HG02763 (cell line): ENCODE results near the gene SKIDA1.
A peak's percentile ranks its signal among the peaks of the same experiment; 100 is the strongest.
"Not testable (repeated sequence)": the region's sequence is repeated elsewhere in the genome, so short reads cannot be mapped to it uniquely, and the experiment has no call there.

ENCODE experiments used
- ATAC-seq: cut with Tn5 transposase; IDR thresholded peaks from one replicate; pipeline ENCODE4 v1.9.1; 2021; ENCODE audit warnings: mild to moderate bottlenecking, moderate library complexity; ENCODE audit not compliant: unreplicated experiment

The SKIDA1 gene

DNA sequence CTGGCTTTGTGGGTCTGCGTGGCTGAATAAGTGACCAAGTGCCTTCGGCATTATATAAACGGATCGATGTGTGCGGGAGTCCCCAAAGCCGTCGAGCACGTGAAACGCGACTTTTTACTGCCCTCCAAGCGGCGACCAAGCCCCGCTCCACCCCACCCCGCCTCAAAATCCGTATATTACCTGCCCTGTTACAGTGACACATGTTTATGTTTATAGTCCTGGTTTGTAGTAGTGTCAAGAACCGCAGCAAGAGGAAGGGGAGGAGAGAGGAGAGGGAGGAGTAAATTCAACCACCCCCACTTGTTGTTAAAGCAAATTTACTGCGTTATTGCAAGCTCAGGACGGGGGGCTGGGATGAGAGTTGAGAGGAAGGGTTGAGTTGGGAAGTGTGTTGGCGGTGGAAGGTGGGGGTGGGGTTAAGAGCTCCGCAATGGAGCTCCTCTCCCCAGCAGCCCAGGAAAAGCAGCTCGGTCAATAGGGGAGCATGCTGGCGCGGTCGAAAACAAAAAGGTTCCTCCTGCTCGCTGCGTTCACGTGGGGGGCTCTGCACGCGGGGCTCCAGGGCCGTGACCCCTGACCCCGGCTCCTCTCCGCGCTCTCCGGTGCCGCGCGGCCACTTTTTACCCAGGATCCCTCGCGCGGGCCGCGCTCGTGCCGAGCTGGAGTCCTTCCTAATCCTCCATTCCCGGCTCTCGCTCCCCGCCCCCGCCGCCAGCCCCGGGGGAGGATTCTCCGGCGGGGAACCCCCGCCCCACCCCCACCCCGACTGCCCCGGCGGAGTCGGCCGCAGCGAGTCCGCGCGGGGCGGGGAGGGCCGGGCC, at the start of gene SKIDA1:
SKIDA1 (minus strand) TSS at position 316 of the 821 bp plus-strand sequence. CDS start 7,860 bp downstream, outside the sequence.
- no peak for ATAC-seq

DNA sequence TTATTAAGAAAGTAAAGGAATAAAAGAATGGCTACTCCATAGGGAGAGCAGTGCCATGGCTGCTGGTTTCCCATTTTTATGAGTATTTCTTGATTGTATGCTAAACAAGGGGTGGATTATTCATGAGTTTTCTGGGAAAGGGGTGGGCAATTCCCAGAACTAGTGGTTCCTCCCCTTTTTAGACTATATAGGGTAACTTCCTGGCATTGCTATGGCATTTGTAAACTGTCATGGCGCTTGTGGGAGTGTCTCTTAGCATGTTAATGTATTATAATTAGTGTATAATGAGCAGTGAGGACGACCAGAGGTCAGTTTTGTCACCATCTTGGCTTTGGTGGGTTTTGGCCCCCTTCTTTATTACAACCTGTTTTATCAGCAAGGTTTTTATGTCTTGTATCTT, 49.0 kb upstream of the SKIDA1 start:
- ATAC-seq: not testable (repeated sequence)

DNA sequence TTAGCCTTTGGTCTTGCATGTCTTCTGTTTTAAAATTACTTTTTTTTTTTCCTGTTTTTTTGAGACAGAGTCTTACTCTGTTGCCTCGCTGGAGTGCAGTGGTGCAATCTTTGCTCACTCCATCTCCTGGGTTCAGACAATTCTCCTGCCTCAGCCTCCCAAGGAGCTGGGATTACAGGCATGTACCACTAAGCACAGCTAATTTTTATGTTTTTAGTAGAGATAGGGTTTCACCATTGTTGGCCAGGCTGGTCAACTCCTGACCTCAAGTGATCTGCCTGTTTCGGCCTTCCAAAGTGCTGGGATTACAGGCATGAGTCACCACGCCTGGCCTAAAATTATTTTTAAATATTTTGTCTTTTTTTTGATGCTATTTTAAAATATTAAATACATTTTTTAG, 47.1 kb upstream of the SKIDA1 start:
- ATAC-seq: no peak

DNA sequence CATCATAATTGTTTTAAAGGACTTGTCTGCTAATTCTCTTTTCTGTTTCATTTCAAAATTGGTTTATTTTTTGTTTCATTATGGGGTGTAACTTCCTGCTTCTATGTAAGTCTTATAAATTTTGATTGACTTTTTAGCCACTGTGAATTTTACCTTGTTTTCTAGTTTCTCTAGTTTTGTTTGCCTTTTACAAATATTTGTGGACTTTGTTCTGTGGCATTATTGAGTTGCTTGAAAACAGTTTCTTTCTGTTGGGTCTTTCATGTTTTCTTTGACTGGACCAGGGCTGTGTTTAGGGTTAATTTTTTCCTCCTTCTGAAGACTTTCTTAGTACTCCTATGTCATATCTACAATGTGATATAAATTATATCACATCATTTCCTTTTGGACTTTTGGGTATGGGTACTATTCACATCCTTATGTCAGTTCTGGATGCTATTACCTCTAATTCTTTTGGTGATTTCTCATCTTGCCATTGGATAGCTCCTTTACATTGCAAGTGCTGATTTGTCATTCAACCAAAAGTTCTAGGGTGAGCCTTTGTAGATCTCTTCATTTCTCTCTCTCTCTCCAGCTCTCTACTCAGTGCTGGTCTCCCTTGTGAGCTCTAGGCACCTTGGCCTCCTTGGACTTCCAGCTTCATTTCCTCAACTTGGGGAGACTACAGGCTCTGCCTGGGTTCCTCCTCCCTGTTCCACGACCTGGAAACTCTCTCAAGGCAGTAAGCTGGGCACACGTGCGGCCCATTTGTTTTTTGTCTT, 45.5 kb upstream of the SKIDA1 start:
- no peak for ATAC-seq

DNA sequence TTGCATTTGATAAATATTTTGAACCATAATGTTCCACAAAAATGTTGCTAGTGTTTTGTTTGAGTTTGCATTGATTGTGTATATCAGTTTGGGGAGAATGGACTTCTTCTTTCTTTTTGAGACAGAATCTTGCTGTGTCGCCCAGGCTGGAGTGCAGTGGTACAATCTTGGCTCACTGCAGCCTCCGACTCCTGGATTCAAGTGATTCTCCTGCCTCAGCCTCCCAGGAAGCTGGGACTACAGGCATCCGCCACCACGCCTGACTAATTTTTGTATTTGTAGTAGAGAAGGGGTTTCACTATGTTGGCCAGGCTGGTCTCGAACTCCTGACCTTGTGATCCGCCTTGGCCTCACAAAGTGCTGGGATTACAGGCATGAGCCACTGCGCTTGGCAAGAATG, 33.5 kb upstream of the SKIDA1 start:
- not testable (repeated sequence) for ATAC-seq

DNA sequence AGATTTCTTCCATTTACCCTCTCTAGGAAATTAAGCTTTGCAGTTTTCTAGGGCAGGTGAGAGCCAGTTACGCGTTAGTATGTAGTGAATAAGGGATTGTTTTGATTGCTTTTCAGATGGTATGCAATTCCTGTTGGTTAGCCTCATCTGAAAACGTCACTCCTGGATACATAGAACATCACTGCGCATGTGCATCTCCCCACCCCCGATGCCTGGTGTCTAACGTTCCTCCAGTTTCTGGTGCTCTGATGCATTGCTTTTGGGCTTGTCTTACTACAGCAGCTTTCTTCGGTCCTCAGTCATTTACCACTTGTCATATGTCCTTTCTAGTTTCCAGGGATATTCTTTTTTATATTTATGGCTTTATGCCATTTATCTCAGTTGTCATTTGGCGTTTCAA, 31.0 kb upstream of the SKIDA1 start:
- no peak for ATAC-seq

DNA sequence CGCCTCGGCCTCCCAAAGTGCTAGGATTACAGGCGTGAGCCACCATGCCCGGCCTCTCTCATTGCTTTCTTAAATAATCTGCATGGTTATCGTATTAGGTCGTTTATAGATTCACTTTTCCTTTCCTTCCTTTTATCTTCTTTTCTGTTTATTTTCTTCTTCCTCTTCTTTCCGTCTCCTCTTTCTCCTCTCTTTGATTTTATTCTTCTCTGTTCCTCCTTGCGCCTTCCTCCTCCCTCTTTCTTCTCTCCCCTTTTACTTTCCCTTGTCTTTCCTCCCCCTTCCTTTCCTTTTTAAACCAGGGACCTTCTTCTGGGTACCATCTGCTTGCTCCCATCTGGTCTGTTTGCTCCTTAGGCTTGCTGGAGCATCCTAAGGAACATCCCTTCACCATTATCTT, 27.2 kb upstream of the SKIDA1 start:
- ATAC-seq: no peak

DNA sequence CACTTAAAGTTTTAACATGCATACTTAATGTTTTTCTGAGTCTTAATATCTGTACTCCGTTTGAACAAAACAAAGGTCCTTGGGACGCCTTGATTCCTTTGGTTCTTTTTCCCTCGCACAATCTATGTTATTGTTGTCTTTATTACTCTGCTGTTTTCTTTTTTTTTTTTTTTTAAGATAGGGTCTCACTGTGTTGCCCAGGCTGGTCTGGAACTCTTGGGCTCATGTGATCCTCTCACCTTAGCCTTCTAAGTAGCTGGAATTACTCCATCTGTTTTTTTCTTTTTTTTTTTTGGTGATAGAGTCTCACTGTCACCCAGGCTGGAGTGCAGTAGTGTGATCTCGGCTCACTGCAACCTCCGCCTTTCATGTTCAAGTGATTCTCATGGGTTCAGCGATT, 21.8 kb upstream of the SKIDA1 start:
- ATAC-seq: no peak

DNA sequence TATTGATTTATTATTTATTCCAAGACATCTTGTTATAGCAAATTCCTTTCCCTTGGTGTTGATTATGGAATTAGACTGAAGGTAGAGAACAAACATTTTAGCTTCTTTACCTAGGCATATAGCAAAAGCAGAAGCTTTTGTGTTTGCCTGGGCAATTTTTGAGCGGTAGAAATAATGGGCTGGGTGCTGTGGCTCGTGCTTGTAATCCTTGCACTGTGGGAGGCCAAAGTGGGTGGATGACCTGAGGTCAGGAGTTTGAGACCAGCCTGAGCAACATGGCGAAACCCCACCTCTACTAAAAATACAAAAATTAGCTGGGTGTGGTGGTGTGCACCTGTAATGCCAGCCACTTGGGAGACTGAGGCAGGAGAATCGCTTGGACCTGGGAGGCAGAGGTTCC, 15.2 kb upstream of the SKIDA1 start:
- not testable (repeated sequence) for ATAC-seq

DNA sequence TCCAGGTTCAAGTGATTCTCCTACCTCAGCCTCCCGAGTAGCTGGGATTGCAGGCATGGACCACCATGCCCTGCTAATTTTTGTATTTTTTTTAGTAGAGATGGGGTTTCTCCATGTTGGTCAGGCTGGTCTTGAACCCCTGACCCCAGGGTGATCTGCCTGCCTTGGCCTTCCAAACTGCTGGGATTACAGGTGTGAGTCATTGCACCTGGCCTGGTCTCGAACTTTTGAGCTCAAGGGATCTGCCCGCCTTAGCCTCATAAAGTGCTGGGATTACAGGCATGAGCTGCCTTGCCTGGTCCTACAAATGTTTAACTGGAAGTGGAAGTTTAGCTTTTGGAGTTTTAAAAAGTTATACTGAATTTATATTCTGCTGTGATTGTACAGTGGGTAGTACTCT, 11.4 kb upstream of the SKIDA1 start:
- no peak for ATAC-seq

DNA sequence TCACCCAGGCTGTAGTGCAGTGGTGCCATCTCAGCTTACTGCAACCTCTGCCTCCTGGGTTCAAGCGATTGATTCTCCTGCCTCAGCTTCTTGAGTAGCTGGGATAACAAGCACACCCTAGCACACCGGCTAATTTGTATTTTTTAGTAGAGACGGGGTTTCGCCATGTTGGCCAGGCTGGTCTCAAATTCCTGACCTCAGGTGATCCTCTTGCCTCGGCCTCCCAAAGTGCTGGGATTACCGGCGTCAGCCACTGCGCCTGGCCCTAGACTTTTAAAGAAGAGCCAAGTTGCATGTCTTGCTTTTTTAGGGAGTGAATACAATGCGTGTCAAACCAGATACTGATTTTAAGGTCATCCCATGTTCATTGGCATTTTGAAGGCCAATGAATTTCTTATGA, 10.5 kb upstream of the SKIDA1 start:
- ATAC-seq: not testable (repeated sequence)

DNA sequence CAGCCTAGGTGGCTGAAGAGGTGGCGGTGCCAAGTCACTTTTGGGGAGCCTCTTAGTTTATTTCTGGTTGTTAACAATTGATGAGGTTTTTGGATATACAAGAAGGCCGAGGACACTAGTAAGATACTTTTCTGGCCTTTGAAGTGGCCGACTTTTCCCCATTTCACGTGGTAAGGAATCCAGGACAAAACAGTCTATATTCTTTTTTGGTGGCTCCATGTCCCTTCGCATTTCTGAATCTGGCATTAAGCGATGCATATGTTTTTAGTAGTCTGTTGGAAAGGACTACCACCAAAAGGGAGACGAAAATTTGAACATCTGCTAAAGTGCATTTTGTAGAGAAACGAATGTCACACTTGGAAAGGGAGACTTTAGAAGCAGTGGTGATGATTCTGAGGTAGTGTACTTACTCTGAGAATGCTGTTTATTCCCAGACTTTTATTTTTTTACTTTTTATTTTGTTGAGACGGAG, 10.0 kb upstream of the SKIDA1 start:
- no peak for ATAC-seq

DNA sequence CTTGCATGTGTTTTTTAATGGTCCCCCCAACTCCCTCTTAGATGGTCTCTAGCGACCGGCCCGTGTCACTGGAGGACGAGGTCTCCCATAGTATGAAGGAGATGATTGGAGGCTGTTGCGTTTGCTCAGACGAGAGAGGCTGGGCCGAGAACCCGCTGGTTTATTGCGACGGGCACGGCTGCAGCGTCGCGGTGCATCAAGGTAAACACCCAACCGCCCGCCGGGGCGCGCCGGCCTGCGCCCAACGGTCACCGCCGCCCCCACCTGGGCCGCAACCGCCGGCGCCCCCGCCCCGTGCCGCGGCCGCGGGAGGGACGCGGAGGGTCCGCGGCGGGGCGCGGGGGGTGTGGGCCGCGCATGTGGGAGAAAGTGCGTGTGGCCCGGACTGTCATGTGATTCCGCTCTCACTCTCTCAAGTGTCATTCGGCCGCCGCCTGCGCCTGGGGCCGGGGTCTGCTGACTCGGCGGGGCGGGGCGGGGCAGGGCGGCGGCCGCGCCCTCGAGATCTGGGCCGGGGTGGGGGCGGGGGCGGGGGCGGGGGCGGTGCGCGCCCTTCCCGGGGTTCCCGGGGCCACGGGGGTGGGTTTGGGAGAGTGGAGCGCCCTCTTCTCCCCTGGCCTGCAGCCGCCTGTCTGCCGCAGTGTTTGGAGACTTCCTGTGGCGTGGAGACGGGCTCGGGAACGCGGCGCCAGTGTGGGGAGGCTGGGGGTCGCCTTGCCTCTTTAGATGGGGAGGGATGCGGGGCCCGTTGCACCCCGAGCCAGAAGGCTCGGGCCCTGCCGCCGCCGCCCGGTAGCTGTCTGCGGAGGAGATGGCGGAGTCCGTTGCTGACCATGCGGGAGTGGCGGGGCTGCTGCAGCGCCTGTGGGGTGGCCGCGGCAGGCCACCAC, 9.4 kb upstream of the SKIDA1 start:
- ATAC-seq: peak; percentile 24

DNA sequence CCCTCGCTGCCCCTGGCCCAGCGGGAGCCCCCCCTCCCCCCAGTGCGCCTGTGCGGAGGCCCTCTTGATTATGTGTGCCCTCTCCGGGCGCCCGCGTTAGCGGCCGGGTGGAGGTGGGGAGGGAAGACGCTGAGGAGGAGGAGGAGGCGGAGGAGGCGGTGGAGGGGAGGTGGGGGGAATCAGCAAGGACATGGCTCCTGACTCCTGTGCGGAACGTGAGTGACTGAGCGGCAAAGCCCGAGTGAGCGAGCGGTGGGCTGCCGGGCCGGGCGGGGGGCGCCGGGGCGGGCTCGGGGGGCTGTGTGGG, 8.8 kb upstream of the SKIDA1 start:
- ATAC-seq: no peak

DNA sequence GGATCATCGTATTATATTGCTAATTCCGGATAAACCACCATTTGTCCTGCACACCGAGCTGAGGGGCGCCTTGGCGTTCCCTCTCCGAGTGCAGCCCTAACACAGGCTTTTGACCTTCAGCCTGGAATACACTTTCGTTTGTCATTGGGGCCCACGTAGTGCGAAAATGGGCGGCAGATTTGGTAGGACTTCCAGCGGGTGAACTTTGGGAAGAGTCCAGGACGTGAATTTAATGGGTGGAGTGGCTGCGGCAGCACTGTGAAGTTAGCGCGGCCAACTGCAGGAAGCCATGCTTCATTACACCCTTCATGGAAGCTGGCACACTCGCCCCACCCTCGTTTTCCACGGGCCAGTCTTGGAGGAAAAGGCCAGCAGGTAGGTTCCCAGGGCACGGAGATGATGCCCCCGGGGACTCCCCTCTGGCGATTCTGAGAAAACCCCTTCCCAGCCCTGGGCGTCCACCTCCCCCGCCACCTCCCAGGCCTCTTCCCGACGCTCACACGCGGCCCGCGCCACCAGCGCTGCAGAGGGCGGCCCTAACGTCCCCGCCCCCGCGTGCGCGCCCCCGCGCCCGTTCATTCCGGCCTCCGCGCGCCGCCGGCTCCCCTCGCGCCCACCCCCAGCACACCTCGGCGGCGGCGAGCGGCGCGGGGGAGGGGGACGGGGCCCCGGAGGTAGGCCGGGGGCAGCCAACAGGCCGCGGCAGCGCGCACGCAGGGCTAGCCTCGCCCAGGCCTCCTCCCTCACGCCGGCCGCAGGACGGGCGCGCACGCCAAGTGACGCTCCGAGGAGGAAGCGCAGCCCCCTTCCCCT, 8.2 kb upstream of the SKIDA1 start, which contains the start of gene MLLT10:
MLLT10 (plus strand) TSS at position 766 of the 813 bp plus-strand sequence. CDS start 413 bp downstream, outside the sequence.
- ATAC-seq: peak; percentile 87

DNA sequence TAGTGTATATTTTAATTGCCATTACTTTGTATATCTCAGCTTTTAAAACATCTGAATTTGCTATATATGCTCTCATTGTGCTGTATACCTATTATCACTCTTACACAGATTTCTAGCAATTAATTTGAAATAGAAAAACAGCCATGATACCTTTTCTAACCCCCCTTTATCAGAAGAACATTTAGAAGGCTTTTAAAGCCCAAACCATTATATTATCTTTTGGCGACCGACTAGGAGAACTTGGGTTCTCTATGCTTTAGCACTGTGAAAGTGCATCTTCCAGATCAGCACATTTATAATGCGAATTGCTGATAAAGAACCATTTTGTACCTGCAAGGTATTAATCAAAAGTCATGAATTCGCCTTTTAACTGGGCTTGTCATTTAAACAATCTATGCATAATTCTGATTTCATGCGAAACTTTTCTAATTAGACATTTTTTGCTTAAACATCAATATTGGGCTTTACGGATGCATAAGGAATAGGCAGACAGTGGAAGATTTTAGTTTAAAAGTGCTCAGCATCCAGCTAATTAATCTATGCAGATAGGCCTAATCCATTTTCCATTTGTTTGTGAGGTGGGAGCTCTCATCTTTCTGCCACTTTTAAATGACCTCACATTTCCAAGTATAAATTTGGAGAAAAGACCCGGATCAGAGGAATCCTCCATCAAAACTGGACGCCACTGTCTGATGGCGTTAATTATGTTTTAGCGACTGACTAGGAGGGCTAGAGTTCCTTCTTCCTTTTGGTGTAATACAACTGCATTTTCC, 7.4 kb upstream of the SKIDA1 start:
- ATAC-seq: no peak

DNA sequence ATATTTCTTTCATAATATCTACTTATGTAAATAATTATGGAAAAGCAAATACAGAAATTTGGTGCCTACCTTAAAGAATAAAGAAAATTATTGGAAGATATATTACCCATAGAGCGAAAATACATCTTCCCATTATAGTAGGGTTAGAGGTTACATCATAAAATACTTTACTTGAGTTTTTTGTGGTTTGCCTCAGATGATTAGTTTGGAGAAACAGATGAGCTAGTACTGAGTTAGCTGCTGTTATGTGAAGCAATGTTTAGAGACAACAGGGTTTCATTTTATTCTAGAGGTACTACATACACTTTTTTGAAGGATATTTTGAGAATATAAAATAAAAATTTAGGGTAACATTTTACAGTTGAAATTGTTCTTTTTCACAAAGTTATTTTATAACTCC, 5.7 kb upstream of the SKIDA1 start:
- no peak for ATAC-seq

DNA sequence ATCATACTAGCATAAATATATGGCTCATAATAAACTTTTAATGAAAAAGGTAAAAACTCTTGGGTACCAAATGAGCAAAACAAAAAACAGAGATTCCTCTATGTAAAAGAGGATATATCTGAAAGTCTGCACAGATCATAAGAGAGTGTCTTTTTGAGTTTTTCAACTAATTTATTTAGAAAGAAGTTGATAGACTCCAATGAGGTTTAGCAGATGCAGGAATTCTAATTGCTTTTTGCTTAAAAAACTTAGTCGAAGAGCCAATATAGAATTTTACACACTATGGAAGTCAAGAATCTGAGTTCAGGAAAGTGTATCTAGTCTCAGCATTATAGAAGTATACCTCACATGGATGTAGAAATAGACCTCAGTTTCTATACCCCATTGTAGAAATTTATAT, 5.2 kb upstream of the SKIDA1 start:
- no peak for ATAC-seq

DNA sequence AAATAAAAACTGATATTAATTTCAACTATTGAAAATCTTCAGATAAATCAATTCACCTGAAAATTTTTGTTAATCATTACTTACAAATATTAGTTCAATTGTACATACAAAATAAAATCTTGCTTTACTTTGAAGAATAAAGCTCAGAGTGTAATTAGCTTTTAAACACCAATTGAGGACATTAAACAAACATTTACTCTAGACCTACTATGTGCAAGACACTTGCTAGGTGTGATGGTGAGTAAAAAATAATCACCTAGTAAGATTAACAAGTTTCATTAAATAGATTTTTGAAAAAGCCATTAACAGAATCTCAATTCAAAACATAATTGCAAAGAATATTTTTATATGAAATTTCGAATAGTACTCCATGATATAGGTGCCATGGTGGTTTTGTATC, 4.7 kb upstream of the SKIDA1 start:
- ATAC-seq: no peak
